ENCODE results near the gene STK16.

The STK16 gene

GRCh38 chr2:219281588-219281987 lies 36.3 kb downstream of the STK16 start:
- ChIA-PET POLR2A (no interaction called here), CTCF (interaction anchor here (2.4 to 21.6 kb wide), 3 partner anchors 13 to 122 kb away, joined by 8 to 691 read pairs (median 17); no protein-coding TSS in a partner anchor)
- no peak for TF ChIP-seq CTCF (IDR thresholded peaks at IDR 0.05; ENCODE audit: insufficient read depth, low read length, missing control alignments)
- no peak overlapping the region for H3K4me3 ChIP-seq (ENCODE audit: low read depth, low read length)
- no peak for DNase-seq (ENCODE audit: low read depth, low spot score)

GRCh38 chr2:219282375-219282774 lies 37.1 kb downstream of the STK16 start:
- TF ChIP-seq CTCF (IDR thresholded peaks at IDR 0.05; ENCODE audit: insufficient read depth, low read length, missing control alignments) = no peak
- ChIA-PET POLR2A (no interaction called here), CTCF (interaction anchor here (1.0 to 21.6 kb wide), 3 partner anchors 12 to 123 kb away, joined by 3 to 691 read pairs (median 17); no protein-coding TSS in a partner anchor)
- DNase-seq (ENCODE audit: low read depth, low spot score) = no peak
- H3K4me3 ChIP-seq (ENCODE audit: low read depth, low read length) = no peak overlapping the region

GRCh38 chr2:219282943-219283581 lies 37.8 kb downstream of the STK16 start:
- CTCF ChIA-PET = interaction anchor here (1.0 to 22.1 kb wide), 5 partner anchors 6 to 124 kb away, joined by 3 to 691 read pairs (median 17); partner anchors contain the start of gene DNAJB2

GRCh38 chr2:219284501-219285372 lies 39.5 kb downstream of the STK16 start:
- H3K4me3 ChIP-seq (ENCODE audit: low read depth, low read length) = no peak overlapping the region
- POLR2A ChIA-PET = interaction anchor here (2.0 kb wide), 1 partner anchor 10 kb away, joined by 7 read pairs; no protein-coding TSS in a partner anchor
- DNase-seq (ENCODE audit: low read depth, low spot score) = no peak
- CTCF ChIA-PET = interaction anchor here (3.0 to 22.1 kb wide), 4 partner anchors 8 to 125 kb away, joined by 9 to 691 read pairs (median 354); partner anchors contain the start of genes DNAJB2 and NHEJ1
- TF ChIP-seq CTCF (IDR thresholded peaks at IDR 0.05; ENCODE audit: insufficient read depth, low read length, missing control alignments) = no peak

More at GRCh38 chr2:219282943-219283581, 37.8 kb downstream of the STK16 start:
- no peak for DNase-seq (ENCODE audit: low read depth, low spot score)
- POLR2A ChIA-PET = no interaction called here
- TF ChIP-seq CTCF (IDR thresholded peaks at IDR 0.05; ENCODE audit: insufficient read depth, low read length, missing control alignments) = no peak
- no peak overlapping the region for H3K4me3 ChIP-seq (ENCODE audit: low read depth, low read length)

- no peak for TF ChIP-seq CTCF (IDR thresholded peaks at IDR 0.05; ENCODE audit: insufficient read depth, low read length, missing control alignments)
- CTCF ChIA-PET = interaction anchor here (3.0 to 22.1 kb wide), 3 partner anchors 8 to 126 kb away, joined by 9 to 691 read pairs (median 691); partner anchors contain the start of genes DNAJB2 and NHEJ1
- no peak for DNase-seq (ENCODE audit: low read depth, low spot score)
- no peak overlapping the region; the same call in 1 of the 2 replicates for H3K4me3 ChIP-seq (ENCODE audit: low read depth, low read length)
- POLR2A ChIA-PET = interaction anchor here (2.0 kb wide), 1 partner anchor 9 kb away, joined by 7 read pairs; no protein-coding TSS in a partner anchor
These were observed 40.1 kb downstream of the STK16 start for GRCh38 chr2:219285373-219285735.
